Activated CD4-positive, CD25-positive, alpha-beta regulatory T cell treated with anti-CD3 and anti-CD28 coated beads, Interleukin-2, amount 50 U/mL, for 16 hours (primary cell): ENCODE data around the gene HOXC13.

Experiments used
- DNase-seq: peaks from one replicate; pipeline ENCODE4 v3.0.0-alpha.2; 2020; ENCODE audit warnings: low read depth, low spot score

HOXC13 gene

GRCh38 chr12:53981634-53982565, 43.3 kb downstream of the HOXC13 start:
- DNase-seq, result no peak

GRCh38 chr12:53982648-53983567, 44.3 kb downstream of the HOXC13 start:
- no peak for DNase-seq

GRCh38 chr12:53983568-53983949, 44.9 kb downstream of the HOXC13 start:
- DNase-seq, result no peak

- DNase-seq, result no peak
Measured at GRCh38 chr12:53983950-53984572, 45.4 kb downstream of the HOXC13 start.

- DNase-seq, result peak; percentile 48
Measured at GRCh38 chr12:53984901-53985691, 46.5 kb downstream of the HOXC13 start, which contains the start of gene HOXC10. Gene HOXC10, plus strand, starts transcription at chr12:53985146. Its CDS starts 114 bp downstream, at chr12:53985260.

GRCh38 chr12:53985692-53985993, 47.0 kb downstream of the HOXC13 start:
- DNase-seq, result no peak

GRCh38 chr12:53985994-53986685, 47.5 kb downstream of the HOXC13 start:
- no peak for DNase-seq

GRCh38 chr12:53986686-53987483, 48.3 kb downstream of the HOXC13 start:
- DNase-seq, result no peak

- no peak for DNase-seq
Measured at GRCh38 chr12:53987787-53988230, 49.2 kb downstream of the HOXC13 start.

- no peak for DNase-seq
Measured at GRCh38 chr12:53988541-53989226, 50.1 kb downstream of the HOXC13 start.

GRCh38 chr12:53989227-53990113, 50.8 kb downstream of the HOXC13 start:
- DNase-seq, result no peak

- DNase-seq, result no peak
Measured at GRCh38 chr12:53990311-53991076, 51.9 kb downstream of the HOXC13 start.

- DNase-seq, result no peak
Measured at GRCh38 chr12:53991077-53991460, 52.4 kb downstream of the HOXC13 start.

- DNase-seq, result no peak
Measured at GRCh38 chr12:53992377-53992889, 53.8 kb downstream of the HOXC13 start.

- no peak for DNase-seq
Measured at GRCh38 chr12:53993162-53994008, 54.8 kb downstream of the HOXC13 start.

GRCh38 chr12:53994009-53994263, 55.3 kb downstream of the HOXC13 start:
- DNase-seq, result no peak
